DOHH2 (cell line): ENCODE results near the gene MYADML2.

ENCODE experiments used
- H3F3A ChIP-seq: fragments of 200-600 bp; sonication (generic), shearing (Covaris generic); 2 replicates; pipeline ENCODE4 v1.6.0; 2016; ENCODE audit warnings: antibody characterized with exemption, mild to moderate bottlenecking; ENCODE audit not compliant: control insufficient read depth, insufficient read depth
- H3K27ac ChIP-seq: fragments of 200-600 bp; sonication (generic); 2 replicates; pipeline ENCODE4 v1.5.1; 2014; ENCODE audit warnings: low read depth, mild to moderate bottlenecking, low read length, moderate library complexity
- H3K27me3 ChIP-seq: fragments of 200-600 bp; sonication (generic); 2 replicates; pipeline ENCODE4 v1.6.1; 2014; ENCODE audit warnings: mild to moderate bottlenecking, low read length, mixed read lengths; ENCODE audit not compliant: control insufficient read depth
- H3K36me3 ChIP-seq: fragments of 200-600 bp; sonication (generic); 2 replicates; pipeline ENCODE4 v1.6.1; 2014; ENCODE audit warnings: mild to moderate bottlenecking, low read length, moderate library complexity, mixed read lengths; ENCODE audit not compliant: control insufficient read depth
- H3K4me1 ChIP-seq: fragments of 200-600 bp; sonication (generic); 2 replicates; pipeline ENCODE4 v1.6.1; 2014; ENCODE audit warnings: mild to moderate bottlenecking, low read length, mixed read lengths; ENCODE audit not compliant: control insufficient read depth
- H3K4me2 ChIP-seq: fragments of 200-600 bp; sonication (generic); 2 replicates; pipeline ENCODE4 v1.6.0; 2014; ENCODE audit warnings: mild to moderate bottlenecking, low read length, moderate library complexity
- H3K4me3 ChIP-seq: fragments of 200-600 bp; sonication (generic); 2 replicates; pipeline ENCODE4 v1.5.1; 2014; ENCODE audit warnings: mild to moderate bottlenecking, low read length, mixed read lengths
- H3K79me2 ChIP-seq: fragments of 200-600 bp; sonication (generic); 2 replicates; pipeline ENCODE4 v1.6.1; 2014; ENCODE audit warnings: mild to moderate bottlenecking, low read length, mixed read lengths; ENCODE audit not compliant: control insufficient read depth
- H3K9me2 ChIP-seq: fragments of 200-600 bp; sonication (generic); replicated peaks from 2 replicates; pipeline ENCODE4 v1.6.1; 2014; ENCODE audit warnings: mild to moderate bottlenecking, low read length, mixed read lengths; ENCODE audit not compliant: control insufficient read depth
- H3K9me3 ChIP-seq: fragments of 200-600 bp; sonication (generic); 2 replicates; pipeline ENCODE4 v1.6.1; 2014; ENCODE audit warnings: antibody characterized with exemption, low read length, mixed read lengths; ENCODE audit not compliant: control insufficient read depth, insufficient read depth
- H4K20me1 ChIP-seq: fragments of 200-600 bp; sonication (generic); 2 replicates; pipeline ENCODE4 v1.6.0; 2014; ENCODE audit warnings: low read depth, mild to moderate bottlenecking, antibody characterized with exemption, low read length, moderate library complexity; ENCODE audit not compliant: control insufficient read depth, insufficient read depth
- CTCF ChIP-seq: fragments of 200-600 bp; sonication (generic); IDR thresholded peaks from one replicate; pipeline ENCODE4 v1.5.1; 2014; ENCODE audit warnings: antibody characterized with exemption, mild to moderate bottlenecking, low read depth, low read length; ENCODE audit not compliant: poor library complexity, severe bottlenecking
- EZH2phosphoT487 ChIP-seq: fragments of 200-600 bp; sonication (generic); IDR thresholded peaks from 2 replicates; pipeline ENCODE4 v1.6.1; 2017; ENCODE audit warnings: borderline replicate concordance, mild to moderate bottlenecking, antibody characterized with exemption, low read length, moderate library complexity, mixed read lengths

MYADML2 gene

GRCh38 chr17:81944858-81945257, 2.2 kb downstream of the MYADML2 start:
- Histone ChIP-seq H3K4me3 (no peak overlapping the region), H3K79me2 (no peaks in the 10 kb centered on the region), H3K9me2 (no peaks in the 10 kb centered on the region), H3F3A (no peaks in the 10 kb centered on the region), H3K27me3 (no peaks in the 10 kb centered on the region), H4K20me1 (no peaks in the 10 kb centered on the region), H3K36me3 (no peaks in the 10 kb centered on the region), H3K4me2 (no peak overlapping the region), H3K4me1 (peaks cover 18% of the 10 kb centered on the region), H3K9me3 (no peaks in the 10 kb centered on the region), H3K27ac (no peak overlapping the region)
- no peak for TF ChIP-seq CTCF

- Histone ChIP-seq H3K9me2 (no peaks in the 10 kb centered on the region), H3K4me1 (peaks cover 28% of the 10 kb centered on the region), H4K20me1 (no peaks in the 10 kb centered on the region), H3K9me3 (no peaks in the 10 kb centered on the region), H3K27ac (no peak overlapping the region), H3F3A (peaks cover 6% of the 10 kb centered on the region; the same call in 1 of the 2 replicates), H3K4me3 (no peak overlapping the region), H3K36me3 (no peaks in the 10 kb centered on the region), H3K4me2 (peak overlapping the region; percentile 46), H3K27me3 (no peaks in the 10 kb centered on the region), H3K79me2 (no peaks in the 10 kb centered on the region)
- TF ChIP-seq CTCF, result no peak
- no peak for TF ChIP-seq EZH2phosphoT487
Observed at GRCh38 chr17:81942167-81942553, 4.9 kb downstream of the MYADML2 start.

GRCh38 chr17:81941484-81942166, 5.4 kb downstream of the MYADML2 start:
- Histone ChIP-seq H4K20me1 (no peaks in the 10 kb centered on the region), H3K79me2 (peaks cover 5% of the 10 kb centered on the region), H3K9me3 (no peaks in the 10 kb centered on the region), H3K4me2 (peak overlapping the region; percentile 46), H3K36me3 (peaks cover 2% of the 10 kb centered on the region; the same call in 1 of the 2 replicates), H3K27ac (no peak overlapping the region), H3K4me3 (peak overlapping the region; percentile 18; the same call in 1 of the 2 replicates), H3F3A (peaks cover 6% of the 10 kb centered on the region; the same call in 1 of the 2 replicates), H3K9me2 (no peaks in the 10 kb centered on the region), H3K4me1 (peaks cover 31% of the 10 kb centered on the region), H3K27me3 (no peaks in the 10 kb centered on the region)
- TF ChIP-seq EZH2phosphoT487, result no peak
- no peak for TF ChIP-seq CTCF
